HG02885 (cell line): ENCODE measurements around the gene F2RL1.
"Not testable (repeated sequence)": the region's sequence is repeated elsewhere in the genome, so short reads cannot be mapped to it uniquely, and the experiment has no call there.

ENCODE experiments used
- ATAC-seq: cut with Tn5 transposase; IDR thresholded peaks from one replicate; pipeline ENCODE4 v1.9.1; 2021; ENCODE audit warnings: mild to moderate bottlenecking; ENCODE audit not compliant: unreplicated experiment, poor library complexity

Gene F2RL1

GRCh38 chr5:76818844-76819831, at the start of gene F2RL1:
TSS of gene F2RL1 (plus strand) at chr5:76819030. CDS start at chr5:76819183, 153 bp downstream.
- ATAC-seq = no peak

- ATAC-seq = not testable (repeated sequence)
These were observed 47.8 kb upstream of the F2RL1 start for GRCh38 chr5:76771041-76771440.

GRCh38 chr5:76771705-76772405, 47.0 kb upstream of the F2RL1 start:
- ATAC-seq = no peak

- no peak for ATAC-seq
These were observed 42.9 kb upstream of the F2RL1 start for GRCh38 chr5:76775921-76776320.

GRCh38 chr5:76776391-76776790, 42.4 kb upstream of the F2RL1 start:
- no peak for ATAC-seq

GRCh38 chr5:76780616-76781015, 38.2 kb upstream of the F2RL1 start:
- not testable (repeated sequence) for ATAC-seq

GRCh38 chr5:76781775-76782174, 37.1 kb upstream of the F2RL1 start:
- no peak for ATAC-seq

GRCh38 chr5:76782444-76782843, 36.4 kb upstream of the F2RL1 start:
- no peak for ATAC-seq

GRCh38 chr5:76787237-76787636, 31.6 kb upstream of the F2RL1 start:
- ATAC-seq = no peak

- no peak for ATAC-seq
These were observed 30.5 kb upstream of the F2RL1 start for GRCh38 chr5:76788362-76788761.

- not testable (repeated sequence) for ATAC-seq
These were observed 29.6 kb upstream of the F2RL1 start for GRCh38 chr5:76789275-76789674.

- no peak for ATAC-seq
These were observed 28.7 kb upstream of the F2RL1 start for GRCh38 chr5:76789991-76790581.

- ATAC-seq = no peak
These were observed 28.1 kb upstream of the F2RL1 start for GRCh38 chr5:76790632-76791290.

GRCh38 chr5:76791461-76791860, 27.4 kb upstream of the F2RL1 start:
- ATAC-seq = no peak

- ATAC-seq = no peak
These were observed 24.0 kb upstream of the F2RL1 start for GRCh38 chr5:76794871-76795270.

GRCh38 chr5:76799588-76799987, 19.2 kb upstream of the F2RL1 start:
- no peak for ATAC-seq

GRCh38 chr5:76800579-76800978, 18.3 kb upstream of the F2RL1 start:
- ATAC-seq = no peak

- ATAC-seq = no peak
These were observed 17.5 kb upstream of the F2RL1 start for GRCh38 chr5:76801159-76801802.

GRCh38 chr5:76801803-76802195, 17.0 kb upstream of the F2RL1 start:
- ATAC-seq = no peak

- ATAC-seq = no peak
These were observed 14.6 kb upstream of the F2RL1 start for GRCh38 chr5:76804266-76804665.
